IMR-90 (cell line): ENCODE results near the gene BHLHA9. TPM values are rescaled to one million over a fixed set of nuclear protein-coding genes. Genes with fewer than 3 reads are reported as not detected.

ENCODE experiments used
- ATAC-seq: fragments of 200-7000 bp; cut with Tn5 transposase; 2 replicates; pipeline ENCODE4 v1.9.1; 2020; ENCODE audit warnings: low read depth, mild to moderate bottlenecking, moderate library complexity
- BruUV-seq: library from RNA; stranded (reverse); fragments of 400-500 nt; replicated peaks from 2 replicates; lab custom pipeline; 2021; lab: Mats Ljungman, UMichigan
- CTCF ChIA-PET: fragments of 300-600 bp; formaldehyde crosslinking; extraction: SDS; loops from one replicate; lab custom pipeline; 2021; ENCODE audit warnings: antibody characterized with exemption; lab: Yijun Ruan, JAX
- POLR2A ChIA-PET: fragments of 300-600 bp; sonication (Branson Sonifier 250); formaldehyde crosslinking; loops from one replicate; lab custom pipeline; 2022; ENCODE audit warnings: antibody characterized with exemption; ENCODE audit not compliant: unreplicated experiment; lab: Charles Lee
- DNase-seq: peaks from one replicate; pipeline ENCODE4 v3.0.0; 2013
- H2AFZ ChIP-seq: replicated peaks from 2 replicates; pipeline ENCODE3; 2013; ENCODE audit warnings: low read length, mild to moderate bottlenecking; ENCODE audit not compliant: poor library complexity
- H2AK5ac ChIP-seq: 2 replicates; pipeline ENCODE4 v1.6.1; 2013; ENCODE audit warnings: low read depth, low read length, inconsistent platforms
- H2AK9ac ChIP-seq: replicated peaks from 2 replicates; pipeline ENCODE3; 2013; ENCODE audit warnings: mild to moderate bottlenecking, low read depth, low read length, moderate library complexity; ENCODE audit not compliant: poor library complexity
- H2BK120ac ChIP-seq: 2 replicates; pipeline ENCODE4 v1.6.1; 2013; ENCODE audit warnings: low read depth, low read length, inconsistent platforms
- H2BK15ac ChIP-seq: 3 replicates; pipeline ENCODE4 v1.6.1; 2013; ENCODE audit warnings: low read depth, low read length, inconsistent platforms
- H2BK20ac ChIP-seq: 2 replicates; pipeline ENCODE4 v1.6.1; 2013; ENCODE audit warnings: low read depth, mild to moderate bottlenecking, inconsistent platforms, low read length, moderate library complexity
- H2BK5ac ChIP-seq: 2 replicates; pipeline ENCODE4 v1.6.1; 2013; ENCODE audit warnings: mild to moderate bottlenecking, low read depth, low read length, inconsistent platforms; ENCODE audit not compliant: poor library complexity, severe bottlenecking
- H3K14ac ChIP-seq: replicated peaks from 2 replicates; pipeline ENCODE4 v1.6.1; 2013; ENCODE audit warnings: low read depth, low read length, inconsistent platforms
- H3K18ac ChIP-seq: 2 replicates; pipeline ENCODE4 v1.6.1; 2013; ENCODE audit warnings: low read depth, low read length, control low read depth
- H3K23ac ChIP-seq: 2 replicates; pipeline ENCODE4 v1.6.1; 2013; ENCODE audit warnings: low read depth, low read length, inconsistent platforms
- H3K27ac ChIP-seq: 2 replicates; pipeline ENCODE4 v1.5.1; 2013; ENCODE audit warnings: mild to moderate bottlenecking, control low read depth, low read length; ENCODE audit not compliant: insufficient read depth
- H3K27me3 ChIP-seq: 2 replicates; pipeline ENCODE4 v1.6.1; 2013; ENCODE audit warnings: low read length; ENCODE audit not compliant: control insufficient read depth, insufficient read depth
- H3K36me3 ChIP-seq: 2 replicates; pipeline ENCODE4 v1.6.1; 2013; ENCODE audit warnings: low read length, mixed read lengths; ENCODE audit not compliant: control insufficient read depth, insufficient read depth
- H3K4ac ChIP-seq: 2 replicates; pipeline ENCODE4 v1.6.1; 2013; ENCODE audit warnings: low read depth, low read length, inconsistent platforms
- H3K4me1 ChIP-seq: 2 replicates; pipeline ENCODE4 v1.6.1; 2013; ENCODE audit warnings: low read length, mixed read lengths; ENCODE audit not compliant: control insufficient read depth, insufficient read depth
- H3K4me2 ChIP-seq: 2 replicates; pipeline ENCODE4 v1.6.1; 2013; ENCODE audit warnings: low read depth, mild to moderate bottlenecking, control low read depth, low read length, moderate library complexity
- H3K4me3 ChIP-seq: 2 replicates; pipeline ENCODE4 v1.5.1; 2013; ENCODE audit warnings: low read depth, mild to moderate bottlenecking, control low read depth, low read length, moderate library complexity; ENCODE audit not compliant: insufficient read depth
- H3K56ac ChIP-seq: 2 replicates; pipeline ENCODE4 v1.6.1; 2013; ENCODE audit warnings: low read length, inconsistent platforms; ENCODE audit not compliant: insufficient read depth; ENCODE audit errors: extremely low read depth
- H3K79me1 ChIP-seq, 2 experiments: 2 replicates each; pipeline ENCODE4 v1.6.1; 2013; ENCODE audit warnings: low read length in 2 of 2, inconsistent platforms in 1 of 2, low read depth in 1 of 2
- H3K9ac ChIP-seq: 2 replicates; pipeline ENCODE4 v1.6.1; 2013; ENCODE audit warnings: low read depth, low read length, control low read depth
- H3K9me1 ChIP-seq: 2 replicates; pipeline ENCODE4 v1.6.1; 2013; ENCODE audit warnings: low read length, inconsistent platforms; ENCODE audit not compliant: insufficient read depth
- H3K9me3 ChIP-seq: 2 replicates; pipeline ENCODE4 v1.6.1; 2013; ENCODE audit warnings: low read length; ENCODE audit not compliant: control insufficient read depth, insufficient read depth
- H4K20me1 ChIP-seq: 2 replicates; pipeline ENCODE4 v1.6.1; 2013; ENCODE audit warnings: low read length, inconsistent platforms; ENCODE audit not compliant: insufficient read depth
- H4K5ac ChIP-seq: 2 replicates; pipeline ENCODE4 v1.6.1; 2013; ENCODE audit warnings: mild to moderate bottlenecking, low read depth, low read length, control low read depth
- H4K8ac ChIP-seq, 2 experiments: 2 replicates each; pipeline ENCODE4 v1.6.1; 2013; ENCODE audit warnings: low read depth in 2 of 2, low read length in 2 of 2, control low read depth in 1 of 2, inconsistent platforms in 1 of 2
- H4K91ac ChIP-seq: 2 replicates; pipeline ENCODE4 v1.6.1; 2013; ENCODE audit warnings: low read depth, low read length, inconsistent platforms; ENCODE audit not compliant: insufficient read depth
- BHLHE40 ChIP-seq: fragments of 150-350 bp; IDR thresholded peaks from 2 replicates; pipeline ENCODE4 v1.6.1; 2016; ENCODE audit warnings: mild to moderate bottlenecking, low read depth, low read length
- RFX5 ChIP-seq: IDR thresholded peaks from 2 replicates; pipeline ENCODE4 v1.8.0; 2012; ENCODE audit warnings: low read depth, mild to moderate bottlenecking, low read length, moderate library complexity
- WGBS, 2 experiments: methylation state at CpG; one replicate each; pipeline versions ENCODE4 v1.1.5 to v1.1.7; 2013; ENCODE audit warnings: missing lambda C conversion rate in 2 of 2; ENCODE audit not compliant: insufficient read length in 1 of 2; ENCODE audit errors: extremely low coverage in 2 of 2; 5-methylcytosine and 5-hydroxymethylcytosine counted together
- dilution Hi-C: fragments of 300-500 bp; cut with HindIII; formaldehyde crosslinking; loops from one replicate; pipeline ENCODE4 v1.14.3; 2018; ENCODE audit warnings: low sequenced_read_pairs; ENCODE audit not compliant: unreplicated experiment
- in situ Hi-C: fragments of 300-500 bp; cut with MboI; formaldehyde crosslinking; loops from 3 replicates; pipeline ENCODE4 v1.14.3; 2019; ENCODE audit warnings: low sequenced_read_pairs, inconsistent platforms, mixed read lengths
- intact Hi-C: fragments of 100-400 bp; cut with micrococcal nuclease; formaldehyde crosslinking; loops from 2 replicates; pipeline ENCODE4 v1.10.0; 2022
- polyA plus RNA-seq, 3 experiments: library from polyadenylated mRNA; depleted of rRNA; stranded (reverse); fragments of >200 nt; gene quantifications; 2 replicates each; pipeline ENCODE4 v1.2.3, GENCODE V29; 2012; ENCODE audit warnings: low replicate concordance in 1 of 3
- total RNA-seq: library from RNA; depleted of rRNA; stranded (reverse); fragments of >200 nt; gene quantifications from 2 replicates; pipeline ENCODE4 v1.2.3, GENCODE V29; 2012

The BHLHA9 gene
- total and polyA plus RNA-seq, 2 of the 4 experiments (the other 2 are of a cell fraction): not detected

GRCh38 chr17:1273492-1274244, 3.4 kb downstream of the BHLHA9 start:
- Histone ChIP-seq H3K4me2 (no peak overlapping the region), H4K91ac (no peak overlapping the region), H3K9me1 (no peaks in the 10 kb centered on the region), H2AFZ (no peak overlapping the region), H3K36me3 (no peaks in the 10 kb centered on the region), H3K79me1 (no peaks in the 10 kb centered on the region), H4K20me1 (no peaks in the 10 kb centered on the region), H3K27me3 (peaks cover 39% of the 10 kb centered on the region), H2BK5ac (no peak overlapping the region), H3K14ac (no peak overlapping the region), H4K5ac (no peak overlapping the region), H2BK120ac (no peak overlapping the region), H3K27ac (no peak overlapping the region), H2AK5ac (no peak overlapping the region), H3K9ac (no peak overlapping the region), H4K8ac (no peak overlapping the region), H2AK9ac (no peak overlapping the region), H3K9me3 (no peaks in the 10 kb centered on the region), H3K18ac (no peak overlapping the region), H2BK20ac (no peak overlapping the region), H3K56ac (no peak overlapping the region), H2BK15ac (no peak overlapping the region), H3K4ac (no peak overlapping the region), H3K4me3 (no peak overlapping the region), H3K4me1 (no peaks in the 10 kb centered on the region), H3K23ac (no peak overlapping the region)
- DNase-seq (no peak), ATAC-seq (no peak)
- in situ Hi-C loops (loop anchor here (5.0 kb wide), 2 partner anchors 59 to 244 kb away; partner anchors contain the start of gene INPP5K), intact Hi-C loops (no loop called here), dilution Hi-C loops (no loop called here)
- ChIA-PET POLR2A (no interaction called here), CTCF (no interaction called here)
- no TSS peak for BruUV-seq
- TF ChIP-seq RFX5 (no peak), BHLHE40 (no peak)
- WGBS, 2 experiments: 86% methylated on average over 8 of the region's 13 CpGs; no CpG with 5 or more reads in 1 of the 2 experiments
